ENCODE results near the gene FAM53B.

Gene FAM53B

GRCh38 chr10:124741922-124742412 is 2.2 kb downstream of the FAM53B start:
- DNase-seq (ENCODE audit: low spot score) = no peak

DNA sequence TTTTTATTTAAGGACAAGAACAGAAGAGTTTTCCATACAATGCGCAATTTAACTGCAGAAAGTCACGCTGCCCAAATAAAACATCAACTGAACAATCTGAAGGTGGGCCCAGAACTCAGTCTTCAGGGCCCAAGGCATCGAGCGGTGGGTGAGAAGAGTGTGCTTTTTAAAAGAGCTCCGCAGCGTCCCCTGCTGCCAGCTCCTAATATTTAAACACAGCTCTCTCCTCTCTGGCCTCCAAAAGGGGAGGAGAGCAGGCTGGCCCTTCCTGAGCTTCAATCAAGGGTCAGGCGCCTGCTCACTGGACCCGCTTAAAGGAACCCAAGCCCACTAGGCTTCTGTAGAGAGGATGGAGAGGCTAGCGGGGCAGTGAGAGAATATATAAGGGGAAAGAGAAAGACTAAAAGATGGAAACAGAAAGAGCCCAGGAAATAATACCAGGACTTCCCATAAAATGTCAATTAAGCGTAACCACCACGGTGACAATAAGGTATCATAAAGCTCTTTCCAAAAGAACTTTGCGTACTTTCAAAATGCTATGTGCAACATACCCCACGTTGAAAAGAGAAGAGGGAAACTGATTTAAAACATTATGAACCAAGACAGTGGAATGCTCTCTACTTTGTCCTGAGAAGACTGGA is 2.8 kb downstream of the FAM53B start:
- peak; percentile 86 for DNase-seq (ENCODE audit: low spot score)

GRCh38 chr10:124740369-124741280 is 3.6 kb downstream of the FAM53B start:
- no peak for DNase-seq (ENCODE audit: low spot score)

- no peak for DNase-seq (ENCODE audit: low spot score)
These were observed 4.2 kb downstream of the FAM53B start for GRCh38 chr10:124739986-124740368.

GRCh38 chr10:124739119-124739921 is 4.9 kb downstream of the FAM53B start:
- DNase-seq (ENCODE audit: low spot score) = no peak

GRCh38 chr10:124738441-124738840 is 5.7 kb downstream of the FAM53B start:
- no peak for DNase-seq (ENCODE audit: low spot score)

DNA sequence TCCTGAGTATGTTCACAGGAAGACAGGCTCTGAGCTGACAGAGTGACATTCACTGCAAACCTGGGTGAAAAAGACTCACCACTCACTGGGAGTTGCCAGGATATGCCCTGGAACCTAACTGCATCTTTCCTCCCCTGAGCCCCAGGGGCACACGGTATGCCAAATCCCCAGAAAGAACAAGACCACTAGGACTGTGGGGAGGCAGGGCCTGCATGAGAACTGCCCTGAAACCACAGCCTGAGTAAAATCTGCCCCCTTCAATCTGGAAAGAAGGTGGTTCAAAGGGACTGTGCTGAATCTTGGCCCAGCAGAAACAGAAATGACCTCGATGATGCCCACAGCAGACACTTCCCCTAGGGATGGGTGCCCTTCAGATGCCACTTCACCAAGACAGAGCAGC is 6.5 kb downstream of the FAM53B start:
- no peak for DNase-seq (ENCODE audit: low spot score)

DNA sequence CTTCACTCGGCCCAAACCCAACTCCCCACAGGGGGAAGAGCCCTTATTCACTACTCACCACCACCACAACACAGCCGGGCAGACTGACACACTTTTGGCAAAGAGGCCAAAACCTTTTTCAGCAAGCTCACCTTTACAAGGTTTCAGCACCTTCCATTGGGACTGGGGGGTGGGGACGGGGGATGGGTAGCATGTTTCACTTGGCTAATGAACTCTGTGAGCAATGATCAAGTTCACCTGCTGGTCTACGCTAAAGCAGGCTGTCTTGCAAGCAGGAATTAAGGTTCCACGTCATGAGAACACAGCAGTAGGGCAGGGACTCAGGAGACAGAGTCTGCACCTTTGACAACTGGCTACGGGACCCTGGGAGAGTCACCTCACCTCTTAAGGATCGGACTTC is 7.0 kb downstream of the FAM53B start:
- no peak for DNase-seq (ENCODE audit: low spot score)

- DNase-seq (ENCODE audit: low spot score) = peak; percentile 76
These were observed 7.6 kb downstream of the FAM53B start for GRCh38 chr10:124736491-124737136.

DNA sequence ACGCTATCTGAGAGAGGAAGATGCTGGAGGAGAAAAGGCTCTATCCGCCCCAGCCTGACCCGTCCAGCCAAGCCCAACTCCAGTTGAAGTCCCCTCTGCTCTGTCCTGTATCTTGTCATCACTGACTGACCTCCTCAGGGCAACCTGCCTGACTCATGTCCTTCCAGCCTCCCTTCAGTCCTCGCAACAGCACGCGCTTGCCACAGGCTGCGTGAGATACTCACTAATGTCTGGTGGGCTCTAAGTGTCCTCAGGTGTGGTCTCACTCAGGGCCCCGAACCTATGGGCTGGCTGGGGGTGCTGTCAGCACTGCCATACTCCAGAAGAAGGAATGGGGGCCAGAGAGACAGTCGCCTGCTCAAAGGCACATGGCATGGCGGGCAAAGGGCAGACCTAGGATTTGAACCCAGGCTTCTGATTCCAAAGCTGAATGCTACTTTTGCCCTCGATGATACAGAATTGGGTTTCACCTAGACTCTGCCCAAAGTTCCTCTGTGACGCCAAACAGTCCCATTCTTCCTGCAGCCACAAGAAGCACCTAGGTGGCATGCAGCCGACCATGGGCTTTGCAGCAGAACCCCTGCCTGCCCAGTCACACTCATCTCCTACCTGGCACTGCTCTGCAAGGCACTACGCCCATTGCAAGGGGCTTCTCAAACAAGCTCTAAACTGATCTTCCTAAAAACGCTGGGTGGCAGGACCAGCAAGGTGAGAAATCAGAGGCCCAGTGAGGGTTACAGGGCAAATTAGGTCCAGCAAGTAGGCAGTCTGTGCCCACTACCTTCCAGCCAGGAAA is 8.5 kb downstream of the FAM53B start:
- DNase-seq (ENCODE audit: low spot score) = peak; percentile 47

DNA sequence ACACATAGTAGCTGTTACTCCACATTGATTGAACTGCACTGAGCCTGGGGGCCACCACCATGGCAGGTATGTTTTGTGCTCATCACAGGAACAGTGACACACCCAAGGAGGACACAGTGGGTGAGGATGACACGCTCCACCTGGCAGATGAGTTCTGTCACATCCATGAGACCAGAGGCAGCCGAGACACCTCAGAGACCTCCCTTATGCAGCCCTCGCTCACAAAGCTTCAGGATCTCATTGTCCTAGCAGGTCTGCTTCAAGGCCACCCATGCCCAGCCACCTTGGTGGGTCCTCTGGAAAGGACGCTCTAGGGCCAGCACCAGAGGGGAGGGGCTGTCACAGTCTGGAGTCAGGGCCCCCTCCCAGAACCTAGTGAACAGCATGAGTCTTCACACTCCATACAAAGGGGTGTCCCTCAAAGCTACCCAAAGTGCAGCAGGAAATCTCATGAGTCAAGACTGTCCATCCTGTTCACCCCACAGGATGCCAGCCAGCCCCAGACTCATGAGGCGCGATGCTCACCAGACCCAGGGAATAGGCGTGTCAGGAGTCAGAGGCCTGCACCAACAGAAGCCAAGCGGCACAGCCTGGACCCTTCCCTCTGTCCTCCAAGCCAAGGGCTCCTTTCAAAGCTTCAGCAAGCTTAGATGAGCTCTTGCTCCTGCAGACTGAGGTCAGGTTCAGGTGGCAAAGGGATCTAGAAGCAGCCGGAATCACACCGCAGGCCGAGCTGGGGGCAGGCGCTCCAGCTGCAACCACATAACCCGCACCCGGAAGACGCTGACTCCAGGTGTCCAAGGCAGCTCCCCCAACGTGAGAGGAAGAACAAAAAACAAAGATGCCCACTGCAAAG is 9.6 kb downstream of the FAM53B start:
- peak; percentile 47 for DNase-seq (ENCODE audit: low spot score)

DNA sequence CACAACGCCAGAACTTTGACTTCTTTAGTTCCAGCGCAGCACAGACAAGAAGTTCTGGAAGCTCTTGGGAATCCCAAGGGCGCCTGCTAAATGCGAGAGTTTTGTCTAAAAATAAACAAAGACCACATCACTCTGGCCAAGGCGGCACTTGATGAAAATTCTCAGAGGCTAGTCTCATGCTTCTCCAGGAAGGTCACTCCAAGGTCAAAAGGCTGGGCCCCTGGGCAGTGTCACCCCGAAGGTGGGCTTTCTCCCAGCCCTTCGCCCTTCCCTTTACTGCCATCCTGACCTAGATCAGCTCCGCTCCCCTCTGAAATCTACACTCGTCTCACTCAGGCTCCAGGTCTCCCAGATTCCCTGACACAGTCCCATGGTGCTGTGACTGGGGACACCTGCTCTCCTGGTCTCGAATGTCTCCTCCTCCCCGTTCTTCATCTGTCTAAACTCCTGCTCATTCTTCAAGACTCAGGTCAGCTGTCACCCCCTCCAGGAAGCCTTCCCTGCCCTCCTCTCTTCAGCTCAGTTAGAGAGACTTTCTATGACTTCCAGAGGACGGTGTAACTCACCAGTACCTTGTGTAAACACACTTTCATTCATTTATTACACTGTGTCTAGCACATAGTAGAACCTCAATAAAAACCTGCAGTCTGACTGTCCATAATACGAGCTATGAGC is 10.5 kb downstream of the FAM53B start:
- DNase-seq (ENCODE audit: low spot score) = peak; percentile 64

GRCh38 chr10:124732931-124733570 is 11.1 kb downstream of the FAM53B start:
- DNase-seq (ENCODE audit: low spot score) = peak; percentile 51

DNA sequence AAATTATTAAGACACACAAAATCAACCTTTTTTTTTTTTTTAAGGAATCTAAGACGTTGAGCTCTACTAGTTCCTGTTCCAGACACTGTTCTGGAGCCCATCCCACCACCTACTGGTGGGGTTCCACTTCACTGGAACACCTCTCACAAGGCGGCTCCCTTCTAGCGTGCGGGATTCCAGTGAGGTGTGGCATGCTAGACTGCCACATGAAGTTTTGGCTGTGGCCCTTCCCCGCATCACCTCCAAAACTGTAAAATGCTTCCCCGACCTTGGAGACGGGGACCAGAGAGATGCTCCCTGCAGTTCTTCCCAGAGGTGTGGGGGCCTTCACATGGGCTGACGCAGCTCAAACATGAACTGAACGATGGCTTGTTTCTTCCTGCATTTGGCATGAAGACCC is 12.6 kb downstream of the FAM53B start:
- peak; percentile 42 for DNase-seq (ENCODE audit: low spot score)

DNA sequence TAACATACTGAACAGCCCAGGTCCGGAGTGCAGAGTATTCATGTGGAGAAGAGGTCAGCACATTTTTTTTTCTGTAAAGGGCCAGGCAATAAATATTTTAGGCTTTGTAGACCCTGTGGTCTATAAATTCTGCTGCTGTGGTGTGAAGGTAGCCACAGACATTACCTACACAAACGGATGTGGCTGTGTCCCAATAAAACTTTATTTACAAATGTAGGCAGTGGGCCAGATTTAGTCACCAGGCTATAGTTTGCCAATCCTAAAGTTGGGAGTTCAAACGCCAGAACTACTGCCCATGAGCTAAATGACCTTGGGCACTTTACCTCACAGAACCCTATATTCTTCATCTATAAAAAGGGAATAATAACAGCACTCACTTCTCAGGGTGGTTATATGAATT is 13.4 kb downstream of the FAM53B start:
- no peak for DNase-seq (ENCODE audit: low spot score)

DNA sequence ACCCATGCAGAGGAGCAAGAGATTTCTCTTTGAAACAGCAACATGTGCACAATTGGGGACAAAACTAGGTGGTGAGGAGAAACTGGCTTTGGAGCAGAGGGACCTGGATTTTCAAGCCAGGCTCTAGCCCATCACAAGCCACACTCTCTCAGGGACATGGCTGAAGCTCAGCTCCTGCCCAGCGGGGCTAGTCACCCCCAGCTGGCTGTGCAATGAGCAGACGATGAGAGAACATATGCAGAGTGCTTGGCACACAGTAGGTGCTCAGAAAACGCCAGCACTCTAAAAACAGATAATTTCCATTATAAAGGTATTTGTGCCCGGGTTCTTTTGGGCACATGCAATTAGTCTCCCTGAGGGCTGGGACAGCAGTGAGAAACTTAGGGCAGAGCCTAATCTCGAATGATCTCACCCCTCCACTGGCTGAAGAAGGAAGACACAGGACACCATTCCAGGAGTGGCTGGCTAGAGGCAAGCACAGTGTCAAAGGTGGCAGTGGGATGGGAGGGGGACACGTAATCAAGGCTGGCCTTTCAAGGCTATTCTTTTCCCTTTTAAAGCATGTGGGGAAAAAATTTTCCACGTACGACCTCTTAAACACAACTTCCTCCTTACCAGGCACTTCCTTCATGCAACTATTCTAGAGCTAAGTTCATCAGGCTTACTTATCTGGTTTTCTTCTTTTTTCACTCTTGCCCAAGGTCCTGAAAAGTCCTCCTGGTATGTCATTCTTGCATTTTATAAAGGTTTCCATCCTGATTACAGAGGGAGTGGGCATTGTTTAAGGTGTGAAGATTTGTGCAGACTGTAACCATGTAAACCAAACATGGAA is 15.1 kb downstream of the FAM53B start:
- DNase-seq (ENCODE audit: low spot score) = peak; percentile 54

GRCh38 chr10:124728071-124728829 is 15.9 kb downstream of the FAM53B start:
- DNase-seq (ENCODE audit: low spot score) = peak; percentile 65

All from left forelimb (tissue), 1 donor.